PC-3 (cell line): ENCODE measurements around the gene DTWD2.

Experiments used
- EZH2 ChIP-seq: fragments of 300-600 bp; sonication (generic); IDR thresholded peaks from one replicate; pipeline ENCODE4 v1.6.1; 2017; ENCODE audit warnings: antibody characterized with exemption, mild to moderate bottlenecking, low read length; ENCODE audit not compliant: unreplicated experiment
- EZH2phosphoT487 ChIP-seq: fragments of 300-600 bp; sonication (generic); IDR thresholded peaks from 2 replicates; pipeline ENCODE4 v1.6.1; 2018; ENCODE audit warnings: mild to moderate bottlenecking, antibody characterized with exemption, low read length, borderline replicate concordance
- TF ChIP-seq, protein P1 (sequence below): fragments of 300-600 bp; sonication (generic); conservative IDR thresholded peaks from 2 replicates; pipeline ENCODE4 v1.5.1; 2017; ENCODE audit warnings: antibody characterized with exemption, low read depth, mild to moderate bottlenecking, low read length

DNA sequence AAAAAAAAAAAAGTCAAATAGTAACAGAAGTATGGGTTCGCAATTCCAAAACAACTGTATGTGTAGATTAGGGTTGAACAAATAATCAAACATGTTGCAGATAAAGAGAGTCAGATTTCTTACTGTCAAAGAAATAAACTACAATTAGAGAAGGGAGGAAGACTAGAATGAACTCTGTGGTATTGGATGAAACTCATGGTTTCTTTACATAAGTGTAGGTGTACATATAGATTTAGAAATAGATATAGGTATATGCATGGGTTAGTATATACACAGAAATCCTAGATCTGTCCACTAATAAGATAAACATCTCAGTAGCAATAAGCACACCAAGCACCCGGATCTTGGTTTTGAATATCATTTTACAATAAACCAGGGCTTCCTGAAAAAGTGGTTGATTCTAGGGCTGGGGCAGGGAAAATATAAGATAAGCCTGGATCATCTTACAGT lies 21.3 kb downstream of the DTWD2 start:
- TF ChIP-seq, protein P1, sequence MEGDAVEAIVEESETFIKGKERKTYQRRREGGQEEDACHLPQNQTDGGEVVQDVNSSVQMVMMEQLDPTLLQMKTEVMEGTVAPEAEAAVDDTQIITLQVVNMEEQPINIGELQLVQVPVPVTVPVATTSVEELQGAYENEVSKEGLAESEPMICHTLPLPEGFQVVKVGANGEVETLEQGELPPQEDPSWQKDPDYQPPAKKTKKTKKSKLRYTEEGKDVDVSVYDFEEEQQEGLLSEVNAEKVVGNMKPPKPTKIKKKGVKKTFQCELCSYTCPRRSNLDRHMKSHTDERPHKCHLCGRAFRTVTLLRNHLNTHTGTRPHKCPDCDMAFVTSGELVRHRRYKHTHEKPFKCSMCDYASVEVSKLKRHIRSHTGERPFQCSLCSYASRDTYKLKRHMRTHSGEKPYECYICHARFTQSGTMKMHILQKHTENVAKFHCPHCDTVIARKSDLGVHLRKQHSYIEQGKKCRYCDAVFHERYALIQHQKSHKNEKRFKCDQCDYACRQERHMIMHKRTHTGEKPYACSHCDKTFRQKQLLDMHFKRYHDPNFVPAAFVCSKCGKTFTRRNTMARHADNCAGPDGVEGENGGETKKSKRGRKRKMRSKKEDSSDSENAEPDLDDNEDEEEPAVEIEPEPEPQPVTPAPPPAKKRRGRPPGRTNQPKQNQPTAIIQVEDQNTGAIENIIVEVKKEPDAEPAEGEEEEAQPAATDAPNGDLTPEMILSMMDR: no peak
- TF ChIP-seq EZH2: no peak
- TF ChIP-seq EZH2phosphoT487: no peak
